Hepatocyte (in vitro differentiated cells): Measurements from ENCODE around the gene FBLN2.
"Not testable (repeated sequence)": the region's sequence is repeated elsewhere in the genome, so short reads cannot be mapped to it uniquely, and the experiment has no call there.

Experiments
- EZH2 ChIP-seq: fragments of 200-600 bp; sonication (generic); IDR thresholded peaks from 2 replicates; pipeline ENCODE4 v1.6.1; 2016; ENCODE audit warnings: antibody characterized with exemption, mild to moderate bottlenecking, borderline replicate concordance
- TF ChIP-seq, protein P1 (sequence below): fragments of 200-600 bp; sonication (generic); IDR thresholded peaks from 2 replicates; pipeline ENCODE4 v1.5.1; 2016; ENCODE audit warnings: antibody characterized with exemption, mild to moderate bottlenecking; ENCODE audit not compliant: poor library complexity

DNA sequence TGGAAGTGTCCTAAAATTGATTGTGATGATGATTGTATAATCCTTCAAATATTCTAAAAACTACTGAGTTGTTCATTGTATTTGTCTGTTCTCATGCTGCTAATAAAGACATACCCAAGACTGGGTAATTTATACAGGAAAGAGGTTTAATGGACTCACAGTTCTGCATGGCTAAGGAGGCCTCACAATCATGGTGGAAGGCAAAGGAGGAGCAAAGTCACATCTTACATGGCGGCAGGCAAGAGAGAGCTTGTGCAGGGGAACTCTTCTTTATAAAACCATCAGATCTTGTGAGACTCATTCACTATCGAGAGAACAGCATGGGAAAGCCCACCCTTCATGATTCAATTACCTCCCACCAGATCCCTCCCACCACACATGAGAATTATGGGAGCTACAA lies 27.2 kb upstream of the FBLN2 start:
- TF ChIP-seq, protein P1, sequence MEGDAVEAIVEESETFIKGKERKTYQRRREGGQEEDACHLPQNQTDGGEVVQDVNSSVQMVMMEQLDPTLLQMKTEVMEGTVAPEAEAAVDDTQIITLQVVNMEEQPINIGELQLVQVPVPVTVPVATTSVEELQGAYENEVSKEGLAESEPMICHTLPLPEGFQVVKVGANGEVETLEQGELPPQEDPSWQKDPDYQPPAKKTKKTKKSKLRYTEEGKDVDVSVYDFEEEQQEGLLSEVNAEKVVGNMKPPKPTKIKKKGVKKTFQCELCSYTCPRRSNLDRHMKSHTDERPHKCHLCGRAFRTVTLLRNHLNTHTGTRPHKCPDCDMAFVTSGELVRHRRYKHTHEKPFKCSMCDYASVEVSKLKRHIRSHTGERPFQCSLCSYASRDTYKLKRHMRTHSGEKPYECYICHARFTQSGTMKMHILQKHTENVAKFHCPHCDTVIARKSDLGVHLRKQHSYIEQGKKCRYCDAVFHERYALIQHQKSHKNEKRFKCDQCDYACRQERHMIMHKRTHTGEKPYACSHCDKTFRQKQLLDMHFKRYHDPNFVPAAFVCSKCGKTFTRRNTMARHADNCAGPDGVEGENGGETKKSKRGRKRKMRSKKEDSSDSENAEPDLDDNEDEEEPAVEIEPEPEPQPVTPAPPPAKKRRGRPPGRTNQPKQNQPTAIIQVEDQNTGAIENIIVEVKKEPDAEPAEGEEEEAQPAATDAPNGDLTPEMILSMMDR: not testable (repeated sequence)
- TF ChIP-seq EZH2: not testable (repeated sequence)
